Measurements from ENCODE around the gene PHLPP1. TPM values are rescaled to one million over a fixed set of nuclear protein-coding genes. Genes with fewer than 3 reads are reported as not detected.

PHLPP1 gene
- total and polyA plus RNA-seq, 2 of the 13 experiments (the other 11 are each of a cell fraction or from before 2014, with no cell fraction given): 9.8 to 18.5 TPM

DNA sequence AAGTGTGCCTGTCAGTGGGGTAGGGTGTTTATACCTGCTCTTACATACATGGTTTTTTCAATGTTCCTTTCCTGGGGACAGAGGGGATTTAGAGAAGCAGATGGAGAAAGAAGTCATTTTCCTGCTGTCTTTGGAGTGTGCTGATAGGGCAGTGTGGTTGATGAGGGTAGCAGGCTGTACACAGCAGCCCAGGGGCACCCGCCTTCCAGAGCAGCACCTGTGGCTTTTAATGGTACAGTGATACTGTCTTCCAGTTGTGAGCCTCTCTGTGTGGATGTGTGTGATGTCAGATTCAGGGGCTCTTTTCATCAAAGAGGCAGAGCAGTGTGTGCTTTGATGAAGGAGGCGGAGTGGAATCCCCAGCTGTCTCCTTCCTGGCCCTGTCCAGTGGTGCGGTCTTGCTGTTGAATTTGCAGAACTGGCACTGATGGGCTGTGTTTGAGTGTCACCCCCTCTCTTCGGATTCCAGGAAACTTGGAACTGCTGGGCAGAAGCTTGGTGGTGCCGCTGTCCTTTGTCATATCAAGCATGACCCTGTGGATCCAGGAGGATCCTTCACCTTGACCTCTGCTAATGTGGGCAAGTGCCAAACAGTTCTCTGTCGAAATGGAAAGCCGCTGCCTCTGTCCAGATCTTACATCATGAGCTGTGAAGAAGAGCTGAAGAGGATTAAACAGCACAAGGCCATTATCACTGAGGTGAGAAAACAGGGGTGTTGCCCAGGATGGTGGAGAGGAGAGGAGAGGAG is 259.8 kb downstream of the PHLPP1 start (continued):
- TF ChIP-seq, protein P1, sequence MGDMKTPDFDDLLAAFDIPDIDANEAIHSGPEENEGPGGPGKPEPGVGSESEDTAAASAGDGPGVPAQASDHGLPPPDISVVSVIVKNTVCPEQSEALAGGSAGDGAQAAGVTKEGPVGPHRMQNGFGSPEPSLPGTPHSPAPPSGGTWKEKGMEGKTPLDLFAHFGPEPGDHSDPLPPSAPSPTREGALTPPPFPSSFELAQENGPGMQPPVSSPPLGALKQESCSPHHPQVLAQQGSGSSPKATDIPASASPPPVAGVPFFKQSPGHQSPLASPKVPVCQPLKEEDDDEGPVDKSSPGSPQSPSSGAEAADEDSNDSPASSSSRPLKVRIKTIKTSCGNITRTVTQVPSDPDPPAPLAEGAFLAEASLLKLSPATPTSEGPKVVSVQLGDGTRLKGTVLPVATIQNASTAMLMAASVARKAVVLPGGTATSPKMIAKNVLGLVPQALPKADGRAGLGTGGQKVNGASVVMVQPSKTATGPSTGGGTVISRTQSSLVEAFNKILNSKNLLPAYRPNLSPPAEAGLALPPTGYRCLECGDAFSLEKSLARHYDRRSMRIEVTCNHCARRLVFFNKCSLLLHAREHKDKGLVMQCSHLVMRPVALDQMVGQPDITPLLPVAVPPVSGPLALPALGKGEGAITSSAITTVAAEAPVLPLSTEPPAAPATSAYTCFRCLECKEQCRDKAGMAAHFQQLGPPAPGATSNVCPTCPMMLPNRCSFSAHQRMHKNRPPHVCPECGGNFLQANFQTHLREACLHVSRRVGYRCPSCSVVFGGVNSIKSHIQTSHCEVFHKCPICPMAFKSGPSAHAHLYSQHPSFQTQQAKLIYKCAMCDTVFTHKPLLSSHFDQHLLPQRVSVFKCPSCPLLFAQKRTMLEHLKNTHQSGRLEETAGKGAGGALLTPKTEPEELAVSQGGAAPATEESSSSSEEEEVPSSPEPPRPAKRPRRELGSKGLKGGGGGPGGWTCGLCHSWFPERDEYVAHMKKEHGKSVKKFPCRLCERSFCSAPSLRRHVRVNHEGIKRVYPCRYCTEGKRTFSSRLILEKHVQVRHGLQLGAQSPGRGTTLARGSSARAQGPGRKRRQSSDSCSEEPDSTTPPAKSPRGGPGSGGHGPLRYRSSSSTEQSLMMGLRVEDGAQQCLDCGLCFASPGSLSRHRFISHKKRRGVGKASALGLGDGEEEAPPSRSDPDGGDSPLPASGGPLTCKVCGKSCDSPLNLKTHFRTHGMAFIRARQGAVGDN (CRISPR knock-in tag; IDR thresholded peaks at IDR 0.05): no peak
- no peak for TF ChIP-seq ZNF775 (CRISPR knock-in tag; IDR thresholded peaks at IDR 0.05; ENCODE audit: borderline replicate concordance)
- TF ChIP-seq ELK4 (CRISPR knock-in tag; IDR thresholded peaks at IDR 0.05; ENCODE audit: borderline replicate concordance): no peak
- no peak for TF ChIP-seq ATF4 (CRISPR knock-in tag; IDR thresholded peaks at IDR 0.05)
- no peak for TF ChIP-seq ZNF883 (CRISPR knock-in tag; IDR thresholded peaks at IDR 0.05; ENCODE audit: not compliant biosample characterization)
- no peak for TF ChIP-seq ARNT2 (CRISPR knock-in tag; IDR thresholded peaks at IDR 0.05; ENCODE audit: low read depth)
- TF ChIP-seq ZNF367 (CRISPR knock-in tag; IDR thresholded peaks at IDR 0.05; ENCODE audit: borderline replicate concordance): no peak
